ENCODE data around the gene SIRPB2. TPM values are rescaled to one million over a fixed set of nuclear protein-coding genes. Genes with fewer than 3 reads are reported as not detected.

SIRPB2 gene
- total RNA-seq, 4 donors from 2014 or later, result 3.9 to 28.5 (median 10.5) TPM

GRCh38 chr20:1526896-1527295 lies 35.7 kb upstream of the SIRPB2 start:
- H3K36me3 ChIP-seq, result no peaks in the 10 kb centered on the region
- H3K27ac ChIP-seq, result no peak overlapping the region

GRCh38 chr20:1526310-1526709 lies 35.1 kb upstream of the SIRPB2 start:
- H3K27me3 ChIP-seq, result no peaks in the 10 kb centered on the region
- no peaks in the 10 kb centered on the region for H3K9me3 ChIP-seq
- TF ChIP-seq EP300 (IDR thresholded peaks at IDR 0.05) (no peak), POLR2A (IDR thresholded peaks at IDR 0.05) (no peak), CTCF (IDR thresholded peaks at IDR 0.05) (no peak)
- H3K36me3 ChIP-seq, result no peaks in the 10 kb centered on the region
- no peaks in the 10 kb centered on the region for H3K4me1 ChIP-seq
- no peak overlapping the region for H3K27ac ChIP-seq
- H3K4me3 ChIP-seq, result no peak overlapping the region
- DNase-seq (ENCODE audit: low spot score in 2 of 2), result no peak
- WGBS, 2 donors, result 79 to 82% methylated on average over 1 of the region's 1 CpG

More at GRCh38 chr20:1526896-1527295, 35.7 kb upstream of the SIRPB2 start:
- Histone ChIP-seq H3K27me3 (no peaks in the 10 kb centered on the region), H3K4me3 (no peak overlapping the region), H3K9me3 (no peaks in the 10 kb centered on the region), H3K4me1 (no peaks in the 10 kb centered on the region)
- no peak for TF ChIP-seq POLR2A (IDR thresholded peaks at IDR 0.05)
- TF ChIP-seq CTCF (IDR thresholded peaks at IDR 0.05), result no peak
- no peak for TF ChIP-seq EP300 (IDR thresholded peaks at IDR 0.05)
- DNase-seq (ENCODE audit: low spot score in 2 of 2), result no peak

- Histone ChIP-seq H3K27me3 (no peaks in the 10 kb centered on the region), H3K9me3 (no peaks in the 10 kb centered on the region), H3K27ac (no peak overlapping the region), H3K36me3 (no peaks in the 10 kb centered on the region), H3K4me1 (no peaks in the 10 kb centered on the region), H3K4me3 (no peak overlapping the region)
- WGBS, 2 donors, result 47 to 61% methylated on average over 4 of the region's 4 CpGs
- TF ChIP-seq POLR2A (IDR thresholded peaks at IDR 0.05), result no peak
- TF ChIP-seq EP300 (IDR thresholded peaks at IDR 0.05), result no peak
- TF ChIP-seq CTCF (IDR thresholded peaks at IDR 0.05), result no peak
- DNase-seq (ENCODE audit: low spot score in 2 of 2), result no peak
Observed at GRCh38 chr20:1524004-1524403, 32.8 kb upstream of the SIRPB2 start.

- DNase-seq (ENCODE audit: low spot score in 2 of 2), result no peak
- 66 to 67% methylated on average over 5 of the region's 5 CpGs for WGBS, 2 donors
- no peak for TF ChIP-seq CTCF (IDR thresholded peaks at IDR 0.05)
- no peak for TF ChIP-seq POLR2A (IDR thresholded peaks at IDR 0.05)
Observed at GRCh38 chr20:1517010-1517409, 25.8 kb upstream of the SIRPB2 start.

GRCh38 chr20:1513801-1514200 lies 22.6 kb upstream of the SIRPB2 start:
- no peak overlapping the region for H3K4me3 ChIP-seq
- no peaks in the 10 kb centered on the region for H3K9me3 ChIP-seq
- TF ChIP-seq EP300 (IDR thresholded peaks at IDR 0.05), result no peak
- no peak for TF ChIP-seq POLR2A (IDR thresholded peaks at IDR 0.05)
- no peak for TF ChIP-seq CTCF (IDR thresholded peaks at IDR 0.05)
- no peaks in the 10 kb centered on the region for H3K4me1 ChIP-seq
- no peaks in the 10 kb centered on the region for H3K36me3 ChIP-seq
- 59 to 82% methylated on average over 1 of the region's 1 CpG for WGBS, 2 donors
- no peak overlapping the region for H3K27ac ChIP-seq
- no peaks in the 10 kb centered on the region for H3K27me3 ChIP-seq
- no peak for DNase-seq (ENCODE audit: low spot score in 2 of 2)

More at GRCh38 chr20:1517010-1517409, 25.8 kb upstream of the SIRPB2 start:
- no peak overlapping the region for H3K4me3 ChIP-seq
- no peaks in the 10 kb centered on the region for H3K36me3 ChIP-seq
- H3K27ac ChIP-seq, result no peak overlapping the region
- H3K9me3 ChIP-seq, result no peaks in the 10 kb centered on the region
- H3K27me3 ChIP-seq, result no peaks in the 10 kb centered on the region
- H3K4me1 ChIP-seq, result no peaks in the 10 kb centered on the region

All from tibial nerve (tissue), 4 donors.